Calu3 (cell line): ENCODE results near the gene SAA1. TPM values are rescaled to one million over a fixed set of nuclear protein-coding genes. Genes with fewer than 3 reads are reported as not detected.
A peak's percentile ranks its signal among the peaks of the same experiment; 100 is the strongest.

Source experiments
- Bru-seq: library from RNA; stranded (reverse); fragments of 400-500 nt; gene quantifications from one replicate; lab custom pipeline; 2021; lab: Mats Ljungman, UMichigan
- BruChase-seq, 2 experiments: library from RNA; stranded (reverse); fragments of 400-500 nt; gene quantifications; one replicate each; lab custom pipeline; 2021; lab: Mats Ljungman, UMichigan
- BruUV-seq: library from RNA; stranded (reverse); fragments of 400-500 nt; replicated peaks from 2 replicates; lab custom pipeline; 2021; lab: Mats Ljungman, UMichigan
- CTCF ChIA-PET: fragments of 300-600 bp; sonication (Branson Sonifier 250); formaldehyde crosslinking; loops from one replicate; lab custom pipeline; 2022; ENCODE audit warnings: antibody characterized with exemption; lab: Charles Lee
- DNase-seq: peaks from one replicate; pipeline ENCODE4 v3.0.0; 2022
- H3K27ac Mint-ChIP-seq: one replicate; pipeline ENCODE4 v1.8.0; 2022; ENCODE audit warnings: mixed read lengths; ENCODE audit not compliant: unreplicated experiment
- H3K27me3 Mint-ChIP-seq: one replicate; pipeline ENCODE4 v1.8.0; 2022; ENCODE audit warnings: mixed read lengths; ENCODE audit not compliant: unreplicated experiment
- H3K36me3 Mint-ChIP-seq: one replicate; pipeline ENCODE4 v1.8.0; 2022; ENCODE audit warnings: mild to moderate bottlenecking, moderate library complexity, mixed read lengths; ENCODE audit not compliant: insufficient read depth, unreplicated experiment
- H3K4me1 Mint-ChIP-seq: one replicate; pipeline ENCODE4 v1.8.0; 2022; ENCODE audit warnings: mild to moderate bottlenecking, low read depth, mixed read lengths; ENCODE audit not compliant: unreplicated experiment
- H3K4me3 Mint-ChIP-seq: one replicate; pipeline ENCODE4 v1.8.0; 2022; ENCODE audit warnings: mild to moderate bottlenecking, low read depth, moderate library complexity, mixed read lengths; ENCODE audit not compliant: unreplicated experiment
- H3K9me3 Mint-ChIP-seq: one replicate; pipeline ENCODE4 v1.8.0; 2022; ENCODE audit warnings: low read depth, mixed read lengths; ENCODE audit not compliant: unreplicated experiment
- intact Hi-C: fragments of 100-400 bp; cut with micrococcal nuclease; formaldehyde crosslinking; loops from one replicate; pipeline ENCODE4 v1.10.0; 2022; ENCODE audit not compliant: unreplicated experiment
- long read RNA-seq: library from polyadenylated mRNA; stranded (forward); transcript quantifications from one replicate; pipeline ENCODE4 v2.0.0, GENCODE V29; 2022
- total RNA-seq: library from RNA; stranded (reverse); gene quantifications from 2 replicates; pipeline ENCODE4 v1.2.3, GENCODE V29; 2022
- TF ChIP-seq, protein P1 (sequence below): fragments of 200-600 bp; IDR thresholded peaks from one replicate; pipeline ENCODE4 v1.8.0; 2022; ENCODE audit warnings: antibody characterized with exemption; ENCODE audit not compliant: unreplicated experiment

Gene SAA1
- total RNA-seq (23.9 and 54.1 TPM in 2 replicates), Bru-seq, nascent RNA (percentile 43 among the genes with signal in this experiment), BruChase-seq, experiment 1, labeled RNA remaining after a 6-hour chase (percentile 63 among the genes with signal in this experiment), BruChase-seq, experiment 2, labeled RNA remaining after a 2-hour chase (percentile 49 among the genes with signal in this experiment)
- long read RNA-seq, transcript SAA1-201 (4 exons, 615 nt): major isoform, 91 of 98 reads
- long read RNA-seq, partial matches to known transcripts: 3 of 98 reads
- long read RNA-seq, other reads (novel, unspliced or antisense): 0 of 98 reads

- Mint-ChIP-seq H3K9me3 (no peaks in the 10 kb centered on the region), H3K4me1 (peaks cover 31% of the 10 kb centered on the region), H3K27ac (no peak within 1 kb of the TSS), H3K4me3 (no peak within 1 kb of the TSS), H3K27me3 (no peaks in the 10 kb centered on the region), H3K36me3 (peaks cover 7% of the 10 kb centered on the region)
- peak; percentile 34 for DNase-seq
- intact Hi-C loops: no loop called here
- TF ChIP-seq, protein P1, sequence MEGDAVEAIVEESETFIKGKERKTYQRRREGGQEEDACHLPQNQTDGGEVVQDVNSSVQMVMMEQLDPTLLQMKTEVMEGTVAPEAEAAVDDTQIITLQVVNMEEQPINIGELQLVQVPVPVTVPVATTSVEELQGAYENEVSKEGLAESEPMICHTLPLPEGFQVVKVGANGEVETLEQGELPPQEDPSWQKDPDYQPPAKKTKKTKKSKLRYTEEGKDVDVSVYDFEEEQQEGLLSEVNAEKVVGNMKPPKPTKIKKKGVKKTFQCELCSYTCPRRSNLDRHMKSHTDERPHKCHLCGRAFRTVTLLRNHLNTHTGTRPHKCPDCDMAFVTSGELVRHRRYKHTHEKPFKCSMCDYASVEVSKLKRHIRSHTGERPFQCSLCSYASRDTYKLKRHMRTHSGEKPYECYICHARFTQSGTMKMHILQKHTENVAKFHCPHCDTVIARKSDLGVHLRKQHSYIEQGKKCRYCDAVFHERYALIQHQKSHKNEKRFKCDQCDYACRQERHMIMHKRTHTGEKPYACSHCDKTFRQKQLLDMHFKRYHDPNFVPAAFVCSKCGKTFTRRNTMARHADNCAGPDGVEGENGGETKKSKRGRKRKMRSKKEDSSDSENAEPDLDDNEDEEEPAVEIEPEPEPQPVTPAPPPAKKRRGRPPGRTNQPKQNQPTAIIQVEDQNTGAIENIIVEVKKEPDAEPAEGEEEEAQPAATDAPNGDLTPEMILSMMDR: no peak
- CTCF ChIA-PET: interaction anchor here (0.7 kb wide), 1 partner anchor 370 kb away, joined by 3 read pairs; no protein-coding TSS in a partner anchor
- BruUV-seq: no TSS peak
Measured at GRCh38 chr11:18265949-18266348, at the start of gene SAA1. SAA1 (plus strand) TSS chr11:18266264; CDS start chr11:18266888, 624 bp downstream.

DNA sequence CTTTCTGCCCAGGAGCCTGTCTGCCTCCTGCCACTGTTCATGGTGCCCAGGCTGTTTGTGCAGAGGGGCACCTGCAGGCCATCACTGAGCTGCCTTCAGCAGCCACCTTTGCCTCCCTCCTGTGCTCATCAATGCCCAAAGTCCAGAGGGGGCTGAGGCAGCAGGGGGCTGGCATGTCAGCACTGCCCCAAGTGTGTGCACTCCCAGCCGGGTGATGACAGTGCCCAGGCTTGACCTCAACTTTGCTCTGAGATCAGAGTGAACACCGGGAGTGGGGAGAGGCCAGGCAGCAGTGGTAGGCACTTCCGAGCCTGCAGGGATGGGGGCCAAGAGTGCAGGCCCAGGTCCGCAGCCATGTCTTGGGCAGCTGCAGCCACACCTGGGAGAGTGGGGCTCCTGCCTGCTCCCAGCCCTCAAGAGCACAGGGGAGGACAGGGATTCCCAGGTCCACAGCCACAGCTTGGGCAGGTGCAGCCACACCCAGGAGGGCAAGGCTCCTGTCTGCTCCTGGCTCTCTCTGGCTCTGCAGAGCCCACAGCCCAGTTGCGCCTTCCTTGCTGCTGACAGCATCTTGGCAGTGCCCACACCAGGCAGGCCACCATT is 44.7 kb upstream of the SAA1 start:
- H3K4me3 Mint-ChIP-seq: no peak overlapping the region
- no TSS peak for BruUV-seq
- TF ChIP-seq, protein P1: no peak

GRCh38 chr11:18222814-18223421 is 43.1 kb upstream of the SAA1 start:
- no TSS peak for BruUV-seq
- TF ChIP-seq, protein P1: no peak
- no peaks in the 10 kb centered on the region for H3K9me3 Mint-ChIP-seq
- no peaks in the 10 kb centered on the region for H3K4me1 Mint-ChIP-seq
- H3K27ac Mint-ChIP-seq: no peak overlapping the region
- DNase-seq: no peak
- H3K27me3 Mint-ChIP-seq: peaks cover 40% of the 10 kb centered on the region
- CTCF ChIA-PET: no interaction called here
- intact Hi-C loops: no loop called here
- H3K36me3 Mint-ChIP-seq: no peaks in the 10 kb centered on the region
- H3K4me3 Mint-ChIP-seq: no peak overlapping the region

More for the DNA sequence above, 44.7 kb upstream of the SAA1 start:
- no peaks in the 10 kb centered on the region for H3K4me1 Mint-ChIP-seq
- no peak for DNase-seq
- no peak overlapping the region for H3K27ac Mint-ChIP-seq
- H3K36me3 Mint-ChIP-seq: no peaks in the 10 kb centered on the region
- H3K27me3 Mint-ChIP-seq: peaks cover 50% of the 10 kb centered on the region
- CTCF ChIA-PET: no interaction called here
- H3K9me3 Mint-ChIP-seq: no peaks in the 10 kb centered on the region
- intact Hi-C loops: no loop called here

GRCh38 chr11:18223591-18224387 is 42.3 kb upstream of the SAA1 start:
- Mint-ChIP-seq H3K4me1 (no peaks in the 10 kb centered on the region), H3K4me3 (no peak overlapping the region), H3K36me3 (no peaks in the 10 kb centered on the region), H3K27me3 (peaks cover 32% of the 10 kb centered on the region), H3K27ac (no peak overlapping the region), H3K9me3 (no peaks in the 10 kb centered on the region)
- no TSS peak for BruUV-seq
- intact Hi-C loops: no loop called here
- CTCF ChIA-PET: interaction anchor here (1.3 kb wide), 1 partner anchor 20 kb away, joined by 3 read pairs; no protein-coding TSS in a partner anchor
- TF ChIP-seq, protein P1: no peak
- no peak for DNase-seq
